Calu3 (cell line): ENCODE results near the gene CTSK. TPM values are rescaled to one million over a fixed set of nuclear protein-coding genes. Genes with fewer than 3 reads are reported as not detected.

Experiments used
- BruUV-seq: library from RNA; stranded (reverse); fragments of 400-500 nt; replicated peaks from 2 replicates; lab custom pipeline; 2021; lab: Mats Ljungman, UMichigan
- CTCF ChIA-PET: fragments of 300-600 bp; sonication (Branson Sonifier 250); formaldehyde crosslinking; loops from one replicate; lab custom pipeline; 2022; ENCODE audit warnings: antibody characterized with exemption; lab: Charles Lee
- DNase-seq: peaks from one replicate; pipeline ENCODE4 v3.0.0; 2022
- H3K27ac Mint-ChIP-seq: one replicate; pipeline ENCODE4 v1.8.0; 2022; ENCODE audit warnings: mixed read lengths; ENCODE audit not compliant: unreplicated experiment
- H3K27me3 Mint-ChIP-seq: one replicate; pipeline ENCODE4 v1.8.0; 2022; ENCODE audit warnings: mixed read lengths; ENCODE audit not compliant: unreplicated experiment
- H3K36me3 Mint-ChIP-seq: one replicate; pipeline ENCODE4 v1.8.0; 2022; ENCODE audit warnings: mild to moderate bottlenecking, moderate library complexity, mixed read lengths; ENCODE audit not compliant: insufficient read depth, unreplicated experiment
- H3K4me1 Mint-ChIP-seq: one replicate; pipeline ENCODE4 v1.8.0; 2022; ENCODE audit warnings: mild to moderate bottlenecking, low read depth, mixed read lengths; ENCODE audit not compliant: unreplicated experiment
- H3K4me3 Mint-ChIP-seq: one replicate; pipeline ENCODE4 v1.8.0; 2022; ENCODE audit warnings: mild to moderate bottlenecking, low read depth, moderate library complexity, mixed read lengths; ENCODE audit not compliant: unreplicated experiment
- H3K9me3 Mint-ChIP-seq: one replicate; pipeline ENCODE4 v1.8.0; 2022; ENCODE audit warnings: low read depth, mixed read lengths; ENCODE audit not compliant: unreplicated experiment
- CTCF ChIP-seq: fragments of 200-600 bp; IDR thresholded peaks from one replicate; pipeline ENCODE4 v1.8.0; 2022; ENCODE audit warnings: antibody characterized with exemption; ENCODE audit not compliant: unreplicated experiment
- intact Hi-C: fragments of 100-400 bp; cut with micrococcal nuclease; formaldehyde crosslinking; loops from one replicate; pipeline ENCODE4 v1.10.0; 2022; ENCODE audit not compliant: unreplicated experiment
- total RNA-seq: library from RNA; stranded (reverse); gene quantifications from 2 replicates; pipeline ENCODE4 v1.2.3, GENCODE V29; 2022

The CTSK gene
- total RNA-seq, 1 experiment from 2014 or later: 5.5 TPM

- Mint-ChIP-seq H3K36me3 (no peaks in the 10 kb centered on the region), H3K4me3 (no peak overlapping the region), H3K9me3 (no peaks in the 10 kb centered on the region), H3K27me3 (no peaks in the 10 kb centered on the region), H3K27ac (no peak overlapping the region), H3K4me1 (peaks cover 17% of the 10 kb centered on the region)
- intact Hi-C loops: no loop called here
- BruUV-seq: no TSS peak
- TF ChIP-seq CTCF: no peak
- no peak for DNase-seq
- CTCF ChIA-PET: interaction anchor here (0.6 kb wide), 1 partner anchor 11 kb away, joined by 3 read pairs; no protein-coding TSS in a partner anchor
Observed at GRCh38 chr1:150753416-150753815, 54.6 kb downstream of the CTSK start.

DNA sequence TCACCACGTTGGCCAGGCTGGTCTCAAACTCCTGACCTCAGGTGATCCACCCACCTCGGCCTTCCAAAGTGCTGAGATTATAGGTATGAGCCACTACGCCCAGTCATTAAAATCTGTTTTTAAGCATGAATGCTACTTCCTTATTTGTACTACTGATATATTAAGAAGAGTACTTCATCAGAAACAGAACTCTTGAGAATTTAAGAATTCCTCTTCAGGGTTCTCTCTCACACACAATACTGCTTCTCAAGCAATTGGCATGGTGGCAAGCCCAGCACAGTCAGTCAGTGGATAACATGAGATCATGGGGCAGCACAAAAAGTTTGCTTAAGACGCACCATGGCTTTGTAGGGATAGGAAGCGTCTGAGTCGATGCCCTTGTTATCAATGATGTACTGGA, 56.6 kb downstream of the CTSK start:
- no TSS peak for BruUV-seq
- no peaks in the 10 kb centered on the region for H3K36me3 Mint-ChIP-seq
- H3K27ac Mint-ChIP-seq: no peak overlapping the region
- H3K27me3 Mint-ChIP-seq: no peaks in the 10 kb centered on the region
- intact Hi-C loops: no loop called here
- no peak for DNase-seq
- peaks cover 17% of the 10 kb centered on the region for H3K4me1 Mint-ChIP-seq
- TF ChIP-seq CTCF: no peak
- H3K9me3 Mint-ChIP-seq: no peaks in the 10 kb centered on the region
- CTCF ChIA-PET: no interaction called here
- H3K4me3 Mint-ChIP-seq: no peak overlapping the region

DNA sequence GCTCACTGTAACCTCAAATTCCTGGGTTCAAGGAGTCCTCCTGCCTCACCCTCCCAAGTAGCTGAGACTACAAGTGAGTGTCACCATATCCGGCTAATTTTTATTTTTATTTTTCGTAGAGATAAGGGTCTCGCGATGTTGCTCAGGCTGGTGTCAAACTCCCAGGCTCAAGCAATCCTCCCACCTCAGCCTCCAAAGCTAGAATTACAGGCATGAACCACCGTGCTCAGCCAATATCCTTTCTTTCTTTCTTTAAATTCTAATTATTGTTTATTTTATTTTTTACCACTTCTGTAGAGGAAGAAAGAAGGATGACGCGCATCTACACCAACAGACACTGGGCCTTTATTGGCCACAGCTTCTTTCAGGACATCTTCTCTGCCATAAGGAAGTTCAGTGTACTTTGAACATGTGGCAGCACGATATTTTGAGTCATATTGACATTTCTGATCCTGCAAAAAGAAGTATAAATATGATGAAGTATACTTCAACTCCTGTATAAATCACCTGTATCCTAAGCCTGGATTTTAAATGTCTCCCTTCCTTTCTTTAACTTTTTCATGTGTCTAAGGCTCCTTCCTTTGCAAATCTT, 58.2 kb downstream of the CTSK start:
- CTCF ChIA-PET: interaction anchor here (0.6 kb wide), 1 partner anchor 54 kb away, joined by 4 read pairs; no protein-coding TSS in a partner anchor
- H3K36me3 Mint-ChIP-seq: no peaks in the 10 kb centered on the region
- H3K27ac Mint-ChIP-seq: no peak overlapping the region
- H3K27me3 Mint-ChIP-seq: no peaks in the 10 kb centered on the region
- no TSS peak for BruUV-seq
- no peak for TF ChIP-seq CTCF
- no peak for DNase-seq
- intact Hi-C loops: no loop called here
- peaks cover 17% of the 10 kb centered on the region for H3K4me1 Mint-ChIP-seq
- no peak overlapping the region for H3K4me3 Mint-ChIP-seq
- no peaks in the 10 kb centered on the region for H3K9me3 Mint-ChIP-seq

- DNase-seq: no peak
- Mint-ChIP-seq H3K4me1 (peaks cover 17% of the 10 kb centered on the region), H3K27ac (no peak overlapping the region), H3K4me3 (no peak overlapping the region), H3K9me3 (no peaks in the 10 kb centered on the region), H3K36me3 (no peaks in the 10 kb centered on the region), H3K27me3 (no peaks in the 10 kb centered on the region)
- intact Hi-C loops: no loop called here
- TF ChIP-seq CTCF: no peak
- BruUV-seq: no TSS peak
- CTCF ChIA-PET: interaction anchor here (0.6 kb wide), 1 partner anchor 53 kb away, joined by 4 read pairs; no protein-coding TSS in a partner anchor
Observed at GRCh38 chr1:150748878-150749719, 59.0 kb downstream of the CTSK start.

Other genes with a start within 250 kb of the CTSK start
- gene MCL1, start 228.7 kb downstream of the CTSK start, total RNA-seq: 261 and 262 TPM in 2 replicates
- 253 and 276 TPM in 2 replicates for gene ENSA, start 178.6 kb downstream of the CTSK start, total RNA-seq
- gene GOLPH3L, start 111.1 kb downstream of the CTSK start, total RNA-seq: 64.7 and 71.6 TPM in 2 replicates
- not detected in 2 replicates for gene HORMAD1, start 87.4 kb downstream of the CTSK start, total RNA-seq
- 144 and 226 TPM in 2 replicates for gene CTSS, start 42.5 kb downstream of the CTSK start, total RNA-seq
- gene ARNT, start 68.3 kb upstream of the CTSK start, total RNA-seq: 27.9 and 31.1 TPM in 2 replicates
- gene CTXND2, start 78.9 kb upstream of the CTSK start, total RNA-seq: not detected in 2 replicates
- 64.9 and 70.6 TPM in 2 replicates for gene SETDB1, start 118.1 kb upstream of the CTSK start, total RNA-seq
- 214 and 226 TPM in 2 replicates for gene CERS2, start 166.6 kb upstream of the CTSK start, total RNA-seq
- gene ANXA9, start 174.0 kb upstream of the CTSK start, total RNA-seq: 15.4 and 20.1 TPM in 2 replicates
- gene MINDY1, start 198.6 kb upstream of the CTSK start, total RNA-seq: 17.2 and 17.6 TPM in 2 replicates
- 15.9 and 16.0 TPM in 2 replicates for gene PRUNE1, start 200.2 kb upstream of the CTSK start, total RNA-seq
- 1.2 and 2.4 TPM in 2 replicates for gene BNIPL, start 228.3 kb upstream of the CTSK start, total RNA-seq
- gene C1orf56, start 239.5 kb upstream of the CTSK start, total RNA-seq: 8.5 and 9.5 TPM in 2 replicates